ENCODE results near the gene TMEM171.

TMEM171 gene

GRCh38 chr5:73120222-73121118, at the start of gene TMEM171:
Gene TMEM171, plus strand, starts transcription at chr5:73120575. Its CDS starts 2,799 bp downstream, at chr5:73123374.
- DNase-seq, result no peak

- DNase-seq, result no peak
Observed at GRCh38 chr5:73081093-73081492, 39.3 kb upstream of the TMEM171 start.

GRCh38 chr5:73088026-73088425, 32.3 kb upstream of the TMEM171 start:
- DNase-seq, result no peak

- DNase-seq, result peak in 1 of 2 donors; percentile 56
Observed at GRCh38 chr5:73093943-73094342, 26.4 kb upstream of the TMEM171 start.

GRCh38 chr5:73094415-73094814, 26.0 kb upstream of the TMEM171 start:
- no peak for DNase-seq

GRCh38 chr5:73095564-73096238, 24.7 kb upstream of the TMEM171 start:
- DNase-seq, result no peak

- no peak for DNase-seq
Observed at GRCh38 chr5:73096239-73096575, 24.2 kb upstream of the TMEM171 start.

- DNase-seq, result no peak
Observed at GRCh38 chr5:73097740-73098139, 22.6 kb upstream of the TMEM171 start.

GRCh38 chr5:73100109-73100508, 20.3 kb upstream of the TMEM171 start:
- DNase-seq, result no peak

GRCh38 chr5:73103870-73104299, 16.5 kb upstream of the TMEM171 start:
- no peak for DNase-seq

GRCh38 chr5:73104326-73104725, 16.0 kb upstream of the TMEM171 start:
- DNase-seq, result no peak

GRCh38 chr5:73106335-73106734, 14.0 kb upstream of the TMEM171 start:
- DNase-seq, result no peak

- DNase-seq, result no peak
Observed at GRCh38 chr5:73110190-73110589, 10.2 kb upstream of the TMEM171 start.

- no peak for DNase-seq
Observed at GRCh38 chr5:73111536-73111935, 8.8 kb upstream of the TMEM171 start.

- no peak for DNase-seq
Observed at GRCh38 chr5:73112359-73112758, 8.0 kb upstream of the TMEM171 start.

- no peak for DNase-seq
Observed at GRCh38 chr5:73114044-73114688, 6.2 kb upstream of the TMEM171 start.

GRCh38 chr5:73115399-73116051, 4.8 kb upstream of the TMEM171 start:
- no peak for DNase-seq

GRCh38 chr5:73116506-73116905, 3.9 kb upstream of the TMEM171 start:
- DNase-seq, result no peak

GRCh38 chr5:73117088-73117740, 3.2 kb upstream of the TMEM171 start:
- peak; percentile 24 to 36 for DNase-seq

- no peak for DNase-seq
Observed at GRCh38 chr5:73118391-73118973, 1.9 kb upstream of the TMEM171 start.

- no peak for DNase-seq
Observed at GRCh38 chr5:73119451-73120157, 771 bp upstream of the TMEM171 start.

- DNase-seq, result no peak
Observed at GRCh38 chr5:73121119-73121463, 716 bp downstream of the TMEM171 start.

Measured in inflammatory macrophage treated with lipopolysaccharide for 1 hour (primary cell).